BLaER1 treated with 17β-estradiol and CSF1 and Interleukin-3, amounts not matched to agents 10 nM and 100 nM (cell line): ENCODE data around the gene TNIK.
"Not testable (repeated sequence)": the region's sequence is repeated elsewhere in the genome, so short reads cannot be mapped to it uniquely, and the experiment has no call there.

Experiments
- H3K27ac ChIP-seq, 11 experiments: shearing (Covaris generic); formaldehyde crosslinking; 2 replicates each; pipeline ENCODE4 v1.8.1; 2022
- H3K27me3 ChIP-seq, 11 experiments: shearing (Covaris generic); formaldehyde crosslinking; 2 replicates each; pipeline ENCODE4 v1.8.1; 2022
- H3K36me3 ChIP-seq, 11 experiments: shearing (Covaris generic); formaldehyde crosslinking; 2 replicates each; pipeline ENCODE4 v1.8.1; 2022
- H3K4me1 ChIP-seq, 10 experiments: shearing (Covaris generic); formaldehyde crosslinking; 2 replicates each; pipeline ENCODE4 v1.8.1; 2022
- H3K4me2 ChIP-seq, 11 experiments: shearing (Covaris generic); formaldehyde crosslinking; 2 replicates each; pipeline ENCODE4 v1.8.1; 2022
- H3K4me3 ChIP-seq, 10 experiments: shearing (Covaris generic); formaldehyde crosslinking; 2 replicates each; pipeline ENCODE4 v1.8.1; 2022
- H3K9ac ChIP-seq, 11 experiments: shearing (Covaris generic); formaldehyde crosslinking; 2 replicates each; pipeline ENCODE4 v1.8.1; 2022
- H3K9me3 ChIP-seq, 11 experiments: shearing (Covaris generic); formaldehyde crosslinking; replicated peaks in 1 of 11; 2 replicates each; pipeline ENCODE4 v1.8.1; 2022
- H4K20me1 ChIP-seq, 11 experiments: shearing (Covaris generic); formaldehyde crosslinking; 2 replicates each; pipeline ENCODE4 v1.8.1; 2022
- Cebpa-rat ChIP-seq, 11 experiments: shearing (Covaris generic); IDR thresholded peaks; 2 replicates each; pipeline ENCODE4 v1.8.1; 2022

The TNIK gene

DNA sequence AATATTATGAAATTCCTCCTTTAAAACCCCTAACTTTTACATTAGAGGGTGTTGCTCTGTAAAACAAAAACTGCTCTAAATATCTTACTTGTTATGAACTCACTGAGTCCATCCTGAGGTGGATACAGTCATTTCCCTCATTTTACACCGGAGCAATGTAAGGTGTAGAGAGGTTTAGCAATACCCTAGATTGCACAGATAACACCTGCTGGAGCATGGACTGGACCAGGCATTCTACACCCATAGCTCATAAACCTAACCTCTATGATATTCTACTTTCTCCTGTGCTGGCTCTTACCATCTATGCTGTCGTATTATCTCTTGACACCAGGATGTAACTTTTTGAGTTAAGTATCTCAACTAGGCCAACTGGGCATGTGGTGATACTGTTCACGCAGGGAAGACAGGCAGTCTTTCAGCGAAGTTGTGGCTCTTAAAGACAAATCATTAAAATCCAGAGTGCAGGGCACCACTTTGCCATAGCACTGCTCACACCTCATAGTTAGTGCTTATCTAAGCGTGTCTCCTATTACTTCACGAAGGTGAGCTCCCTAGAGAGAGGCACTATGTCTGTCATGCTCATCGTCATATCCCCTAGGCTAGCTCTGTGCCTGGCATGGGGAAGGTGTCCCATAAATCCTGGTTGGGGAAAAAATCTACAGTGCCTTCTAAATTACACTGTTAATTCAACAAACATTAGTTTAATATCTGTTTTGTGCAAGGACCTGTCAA, 333.6 kb downstream of the TNIK start:
- Histone ChIP-seq H3K27ac (no peak overlapping the region), H3K4me3 (no peak overlapping the region), H3K36me3 (peaks cover 0 to 13% (median 0%) of the 10 kb centered on the region in 11 experiments; a peak in 2 of 22 replicates), H3K9me3 (no peaks in the 10 kb centered on the region), H4K20me1 (no peaks in the 10 kb centered on the region), H3K9ac (no peak overlapping the region), H3K4me1 (peaks cover 0 to 11% (median 0%) of the 10 kb centered on the region in 10 experiments; a peak in 6 of 20 replicates), H3K4me2 (no peak overlapping the region), H3K27me3 (no peaks in the 10 kb centered on the region)
- TF ChIP-seq Cebpa-rat (IDR thresholded peaks at IDR 0.05), result no peak

GRCh38 chr3:171125010-171125409, 335.2 kb downstream of the TNIK start:
- Histone ChIP-seq H3K4me1 (peaks cover 0 to 17% (median 0%) of the 10 kb centered on the region in 10 experiments; a peak in 6 of 20 replicates), H3K9ac (no peak overlapping the region), H3K36me3 (peaks cover 0 to 13% (median 0%) of the 10 kb centered on the region in 11 experiments; a peak in 3 of 22 replicates), H3K27me3 (no peaks in the 10 kb centered on the region), H3K27ac (no peak overlapping the region), H3K4me2 (no peak overlapping the region), H4K20me1 (no peaks in the 10 kb centered on the region), H3K4me3 (no peak overlapping the region), H3K9me3 (no peaks in the 10 kb centered on the region)
- TF ChIP-seq Cebpa-rat (IDR thresholded peaks at IDR 0.05), result no peak

DNA sequence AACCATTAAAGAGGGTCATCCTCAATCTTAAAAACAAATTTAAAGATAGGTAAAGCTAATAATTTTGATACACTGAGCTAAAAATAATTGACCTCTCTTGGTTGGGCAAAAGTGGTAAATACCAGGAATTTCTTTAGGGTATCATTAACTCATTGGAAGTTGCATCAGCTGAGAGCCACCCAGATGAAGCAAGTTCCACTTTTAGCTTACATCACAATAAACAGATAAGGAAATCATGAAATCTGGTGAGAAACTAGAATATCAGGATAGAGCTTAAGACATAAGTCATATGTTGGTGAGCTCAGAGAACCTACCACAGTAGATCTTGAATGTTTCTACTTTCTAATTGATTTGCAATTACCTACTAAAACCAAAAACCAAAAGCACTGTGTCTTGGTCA, 336.3 kb downstream of the TNIK start:
- no peaks in the 10 kb centered on the region for H3K27me3 ChIP-seq

DNA sequence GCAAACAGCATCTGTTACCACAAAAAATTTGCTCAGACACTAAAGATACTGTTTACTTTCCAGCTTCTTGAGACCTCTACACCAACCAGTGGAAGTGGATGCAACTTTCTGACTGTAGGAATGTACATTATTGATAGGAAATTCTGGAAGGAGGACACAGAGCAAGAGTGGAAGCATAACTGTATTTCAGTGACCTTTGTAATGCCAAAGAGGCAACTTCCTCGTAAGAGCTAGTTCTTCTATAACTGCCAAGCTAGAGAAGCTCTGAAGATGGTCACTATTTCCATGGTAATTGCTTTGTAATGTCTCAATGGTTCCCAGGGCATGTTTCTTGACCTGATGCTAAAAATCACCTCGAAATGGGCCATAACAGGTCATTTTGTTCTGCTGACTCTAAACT, 337.3 kb downstream of the TNIK start:
- no peak overlapping the region for H3K27ac ChIP-seq
- H3K4me3 ChIP-seq, result no peak overlapping the region
- H3K9me3 ChIP-seq, result no peaks in the 10 kb centered on the region
- H3K4me1 ChIP-seq, result peaks cover 0 to 17% (median 0%) of the 10 kb centered on the region in 10 experiments; a peak in 6 of 20 replicates
- H3K4me2 ChIP-seq, result no peak overlapping the region
- peaks cover 0 to 13% (median 0%) of the 10 kb centered on the region in 11 experiments; a peak in 3 of 22 replicates for H3K36me3 ChIP-seq
- H3K27me3 ChIP-seq, result no peaks in the 10 kb centered on the region
- H4K20me1 ChIP-seq, result no peaks in the 10 kb centered on the region
- H3K9ac ChIP-seq, result no peak overlapping the region
- no peak for TF ChIP-seq Cebpa-rat (IDR thresholded peaks at IDR 0.05)

More for the DNA sequence above, 336.3 kb downstream of the TNIK start:
- Histone ChIP-seq H3K27ac (no peak overlapping the region), H3K4me1 (peaks cover 0 to 17% (median 0%) of the 10 kb centered on the region in 10 experiments; a peak in 6 of 20 replicates), H4K20me1 (no peaks in the 10 kb centered on the region), H3K36me3 (peaks cover 0 to 13% (median 0%) of the 10 kb centered on the region in 11 experiments; a peak in 3 of 22 replicates), H3K9ac (no peak overlapping the region), H3K9me3 (no peaks in the 10 kb centered on the region), H3K4me2 (no peak overlapping the region), H3K4me3 (no peak overlapping the region)
- TF ChIP-seq Cebpa-rat (IDR thresholded peaks at IDR 0.05), result no peak

- no peak overlapping the region for H3K27ac ChIP-seq
- H3K9me3 ChIP-seq, result no peaks in the 10 kb centered on the region
- H3K4me3 ChIP-seq, result no peak overlapping the region
- no peaks in the 10 kb centered on the region for H4K20me1 ChIP-seq
- peaks cover 0 to 17% (median 0%) of the 10 kb centered on the region in 10 experiments; a peak in 6 of 20 replicates for H3K4me1 ChIP-seq
- H3K9ac ChIP-seq, result no peak overlapping the region
- no peaks in the 10 kb centered on the region for H3K27me3 ChIP-seq
- no peak for TF ChIP-seq Cebpa-rat (IDR thresholded peaks at IDR 0.05)
- H3K4me2 ChIP-seq, result peak overlapping the region in 3 of 11 experiments; percentile 16 to 71 (median 65); a peak in 3 of 22 replicates
- H3K36me3 ChIP-seq, result peaks cover 0 to 13% (median 0%) of the 10 kb centered on the region in 11 experiments; a peak in 3 of 22 replicates
These were observed 338.0 kb downstream of the TNIK start for GRCh38 chr3:171122240-171122639.

GRCh38 chr3:171121801-171122200, 338.4 kb downstream of the TNIK start:
- Histone ChIP-seq H3K4me3 (no peak overlapping the region), H3K4me1 (peaks cover 0 to 20% (median 0%) of the 10 kb centered on the region in 10 experiments; a peak in 6 of 20 replicates), H3K36me3 (peaks cover 0 to 13% (median 0%) of the 10 kb centered on the region in 11 experiments; a peak in 3 of 22 replicates), H4K20me1 (no peaks in the 10 kb centered on the region), H3K27ac (no peak overlapping the region), H3K27me3 (no peaks in the 10 kb centered on the region), H3K9me3 (no peaks in the 10 kb centered on the region), H3K4me2 (peak overlapping the region in 3 of 11 experiments; percentile 16 to 71 (median 65); a peak in 6 of 22 replicates), H3K9ac (no peak overlapping the region)
- no peak for TF ChIP-seq Cebpa-rat (IDR thresholded peaks at IDR 0.05)

- H3K9me3 ChIP-seq, H3K36me3 ChIP-seq, H3K27me3 ChIP-seq, H3K27ac ChIP-seq, H3K4me3 ChIP-seq, H3K4me2 ChIP-seq, H4K20me1 ChIP-seq, H3K9ac ChIP-seq: not testable (repeated sequence)
- peaks cover 0 to 21% (median 0%) of the 10 kb centered on the region in 10 experiments; a peak in 6 of 20 replicates for H3K4me1 ChIP-seq
These were observed 340.8 kb downstream of the TNIK start for GRCh38 chr3:171119402-171119801.

DNA sequence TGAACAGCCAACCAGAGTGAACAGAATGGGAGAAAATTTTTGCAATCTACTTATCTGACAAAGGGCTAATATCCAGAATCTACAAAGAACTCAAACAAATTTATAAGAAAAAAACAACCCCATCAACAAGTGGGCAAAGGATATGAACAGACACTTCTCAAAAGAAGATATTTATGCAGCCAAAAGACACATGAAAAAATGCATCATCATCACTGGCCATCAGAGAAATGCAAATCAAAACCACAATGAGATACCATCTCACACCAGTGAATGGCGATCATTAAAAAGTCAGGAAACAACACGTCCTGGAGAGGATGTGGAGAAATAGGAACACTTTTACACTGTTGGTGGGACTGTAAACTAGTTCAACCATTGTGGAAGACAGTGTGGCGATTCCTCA, 341.2 kb downstream of the TNIK start:
- not testable (repeated sequence) for H3K4me3 ChIP-seq

DNA sequence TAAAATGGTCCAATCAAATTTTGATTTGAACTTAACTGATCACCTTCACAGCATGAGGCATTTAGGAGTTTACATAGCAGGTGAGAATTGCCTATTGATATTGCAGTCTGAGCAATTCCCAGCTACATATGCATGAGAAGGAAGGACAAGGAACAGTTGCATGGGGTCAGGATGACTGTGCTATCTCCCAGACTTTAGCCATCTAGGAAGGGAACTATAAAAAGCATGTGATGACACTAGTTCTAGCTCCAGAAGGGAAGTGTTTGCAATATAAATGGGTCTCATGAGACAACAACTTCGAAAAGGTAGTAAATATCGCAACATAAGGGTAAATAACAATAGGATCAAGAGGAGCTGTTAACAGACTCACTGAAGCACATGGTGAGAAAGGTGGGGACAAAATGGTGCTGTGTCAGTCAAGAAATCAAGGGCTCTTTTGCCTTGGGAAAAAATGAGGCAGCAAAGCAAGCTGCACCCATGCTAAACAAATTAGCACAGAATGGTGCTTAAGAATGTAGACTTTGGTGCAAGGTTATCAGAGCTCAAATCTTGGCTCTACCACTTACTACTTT, 343.3 kb downstream of the TNIK start:
- H3K4me2 ChIP-seq, result peak overlapping the region in 2 of 11 experiments; percentile 4 to 14; a peak in 2 of 22 replicates
- H3K4me3 ChIP-seq, result no peak overlapping the region
- H3K27me3 ChIP-seq, result no peaks in the 10 kb centered on the region
- TF ChIP-seq Cebpa-rat (IDR thresholded peaks at IDR 0.05), result no peak
- no peak overlapping the region for H3K27ac ChIP-seq
- H4K20me1 ChIP-seq, result no peaks in the 10 kb centered on the region
- H3K4me1 ChIP-seq, result peaks cover 0 to 14% (median 0%) of the 10 kb centered on the region in 10 experiments; a peak in 6 of 20 replicates
- H3K9me3 ChIP-seq, result no peaks in the 10 kb centered on the region
- H3K9ac ChIP-seq, result no peak overlapping the region
- H3K36me3 ChIP-seq, result no peaks in the 10 kb centered on the region; a peak in 1 of 22 replicates

More for the DNA sequence above, 341.2 kb downstream of the TNIK start:
- H3K4me1 ChIP-seq, result peaks cover 0 to 21% (median 0%) of the 10 kb centered on the region in 10 experiments; a peak in 6 of 20 replicates
- not testable (repeated sequence) for H3K36me3 ChIP-seq, H3K9ac ChIP-seq, H3K27ac ChIP-seq, H3K27me3 ChIP-seq, H3K9me3 ChIP-seq, H4K20me1 ChIP-seq, H3K4me2 ChIP-seq
